Lower leg skin (tissue), 3 donors: ENCODE data around the gene NACC1.

Experiments used
- POLR2A ChIP-seq, 2 donors: fragments of 450-650 bp; IDR thresholded peaks; one replicate each; pipeline ENCODE4 v1.6.1; 2016 to 2017; ENCODE audit warnings: antibody characterized with exemption in 2 of 2, mild to moderate bottlenecking in 1 of 2, moderate library complexity in 1 of 2
- TF ChIP-seq, protein P1 (sequence below), 3 donors: fragments of 450-650 bp; IDR thresholded peaks; one replicate each; pipeline ENCODE4 v1.5.1; 2016; ENCODE audit warnings: antibody characterized with exemption in 3 of 3, mild to moderate bottlenecking in 3 of 3, moderate library complexity in 2 of 3

DNA sequence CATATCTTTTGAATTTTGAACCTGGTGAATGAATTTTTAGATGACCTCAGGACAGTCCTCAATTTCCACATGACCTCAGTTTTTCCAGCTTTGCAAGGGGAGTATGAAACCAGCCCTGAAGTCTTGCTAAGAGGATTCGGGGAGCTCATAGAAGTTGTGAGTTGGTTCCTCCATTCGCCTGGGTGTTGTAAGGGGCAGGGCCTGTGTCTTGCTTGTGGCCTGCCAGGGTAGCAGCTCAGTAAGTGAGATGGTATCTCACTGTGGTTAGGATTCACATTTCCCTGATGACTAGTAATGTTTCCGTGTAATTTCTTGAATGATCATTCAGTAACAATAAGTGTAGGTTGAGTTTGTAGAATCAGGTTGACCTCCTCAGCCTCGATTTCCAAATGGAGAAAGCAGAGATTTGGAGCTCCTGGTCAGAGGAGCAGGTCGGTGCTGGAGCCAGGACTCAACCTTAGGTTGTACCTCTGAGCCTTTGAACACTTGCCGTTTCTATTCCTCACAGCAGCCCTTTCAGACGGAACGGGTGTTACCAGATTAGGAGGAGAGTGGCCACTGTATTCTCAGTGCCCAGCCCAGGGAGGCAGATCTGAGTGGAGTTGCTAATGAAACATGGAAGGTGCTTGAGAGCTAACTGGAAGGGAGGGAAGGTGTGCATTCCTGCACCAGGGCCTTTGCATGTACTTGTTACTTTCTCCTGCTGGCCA lies 14.6 kb downstream of the NACC1 start:
- no peak for TF ChIP-seq POLR2A (IDR thresholded peaks at IDR 0.05)
- TF ChIP-seq, protein P1, sequence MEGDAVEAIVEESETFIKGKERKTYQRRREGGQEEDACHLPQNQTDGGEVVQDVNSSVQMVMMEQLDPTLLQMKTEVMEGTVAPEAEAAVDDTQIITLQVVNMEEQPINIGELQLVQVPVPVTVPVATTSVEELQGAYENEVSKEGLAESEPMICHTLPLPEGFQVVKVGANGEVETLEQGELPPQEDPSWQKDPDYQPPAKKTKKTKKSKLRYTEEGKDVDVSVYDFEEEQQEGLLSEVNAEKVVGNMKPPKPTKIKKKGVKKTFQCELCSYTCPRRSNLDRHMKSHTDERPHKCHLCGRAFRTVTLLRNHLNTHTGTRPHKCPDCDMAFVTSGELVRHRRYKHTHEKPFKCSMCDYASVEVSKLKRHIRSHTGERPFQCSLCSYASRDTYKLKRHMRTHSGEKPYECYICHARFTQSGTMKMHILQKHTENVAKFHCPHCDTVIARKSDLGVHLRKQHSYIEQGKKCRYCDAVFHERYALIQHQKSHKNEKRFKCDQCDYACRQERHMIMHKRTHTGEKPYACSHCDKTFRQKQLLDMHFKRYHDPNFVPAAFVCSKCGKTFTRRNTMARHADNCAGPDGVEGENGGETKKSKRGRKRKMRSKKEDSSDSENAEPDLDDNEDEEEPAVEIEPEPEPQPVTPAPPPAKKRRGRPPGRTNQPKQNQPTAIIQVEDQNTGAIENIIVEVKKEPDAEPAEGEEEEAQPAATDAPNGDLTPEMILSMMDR (IDR thresholded peaks at IDR 0.05) = no peak
